Measurements from ENCODE around the gene STAMBP. TPM values are rescaled to one million over a fixed set of nuclear protein-coding genes. Genes with fewer than 3 reads are reported as not detected.
"Not testable (repeated sequence)": the region's sequence is repeated elsewhere in the genome, so short reads cannot be mapped to it uniquely, and the experiment has no call there.

STAMBP gene
- total RNA-seq, 1 donor from 2014 or later, result 46.5 TPM

DNA sequence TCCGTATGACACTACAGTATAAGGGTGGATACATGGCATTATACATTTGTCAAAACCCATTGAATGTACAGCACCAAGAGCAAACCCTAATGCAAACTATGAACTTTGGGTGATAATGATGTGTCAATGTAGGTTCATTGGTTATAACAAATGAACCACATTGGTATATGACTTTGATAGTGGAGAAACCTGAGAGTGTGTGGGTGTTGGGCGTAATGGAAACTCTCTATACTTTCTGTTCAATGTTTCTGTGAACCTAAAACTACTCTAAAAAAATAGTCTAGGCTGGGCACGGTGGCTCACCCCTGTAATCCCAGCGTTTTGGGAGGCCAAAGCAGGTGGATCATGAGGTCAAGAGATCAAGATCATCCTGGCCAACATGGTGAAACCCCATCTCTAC is 57.6 kb downstream of the STAMBP start:
- no peaks in the 10 kb centered on the region for H3K9me3 Mint-ChIP-seq (ENCODE audit: unreplicated experiment)
- Histone ChIP-seq H2AFZ (ENCODE audit: low read depth, low read length) (no peak overlapping the region), H3K9me3 (ENCODE audit: insufficient read depth, low read depth, low read length) (no peaks in the 10 kb centered on the region), H3K9ac (ENCODE audit: low read length) (no peak overlapping the region), H3K4me2 (ENCODE audit: low read length) (no peak overlapping the region), H3K79me2 (ENCODE audit: insufficient read depth, low read length) (no peaks in the 10 kb centered on the region), H3K27ac (ENCODE audit: low read depth, low read length) (no peak overlapping the region), H3K4me1 (ENCODE audit: insufficient read depth, low read length) (peaks cover 9% of the 10 kb centered on the region), H3K27me3 (ENCODE audit: insufficient read depth, low read length) (peaks cover 14% of the 10 kb centered on the region), H3K36me3 (ENCODE audit: insufficient read depth, low read length) (no peaks in the 10 kb centered on the region), H4K20me1 (ENCODE audit: insufficient read depth, low read length) (no peaks in the 10 kb centered on the region), H3K4me3 (ENCODE audit: insufficient read depth, low read depth, low read length) (no peak overlapping the region)
- DNase-seq (ENCODE audit: low read depth) (no peak), FAIRE-seq (no peak)
- H3K27me3 Mint-ChIP-seq (ENCODE audit: low read depth, unreplicated experiment), result peaks cover 4% of the 10 kb centered on the region
- TF ChIP-seq, protein P1, sequence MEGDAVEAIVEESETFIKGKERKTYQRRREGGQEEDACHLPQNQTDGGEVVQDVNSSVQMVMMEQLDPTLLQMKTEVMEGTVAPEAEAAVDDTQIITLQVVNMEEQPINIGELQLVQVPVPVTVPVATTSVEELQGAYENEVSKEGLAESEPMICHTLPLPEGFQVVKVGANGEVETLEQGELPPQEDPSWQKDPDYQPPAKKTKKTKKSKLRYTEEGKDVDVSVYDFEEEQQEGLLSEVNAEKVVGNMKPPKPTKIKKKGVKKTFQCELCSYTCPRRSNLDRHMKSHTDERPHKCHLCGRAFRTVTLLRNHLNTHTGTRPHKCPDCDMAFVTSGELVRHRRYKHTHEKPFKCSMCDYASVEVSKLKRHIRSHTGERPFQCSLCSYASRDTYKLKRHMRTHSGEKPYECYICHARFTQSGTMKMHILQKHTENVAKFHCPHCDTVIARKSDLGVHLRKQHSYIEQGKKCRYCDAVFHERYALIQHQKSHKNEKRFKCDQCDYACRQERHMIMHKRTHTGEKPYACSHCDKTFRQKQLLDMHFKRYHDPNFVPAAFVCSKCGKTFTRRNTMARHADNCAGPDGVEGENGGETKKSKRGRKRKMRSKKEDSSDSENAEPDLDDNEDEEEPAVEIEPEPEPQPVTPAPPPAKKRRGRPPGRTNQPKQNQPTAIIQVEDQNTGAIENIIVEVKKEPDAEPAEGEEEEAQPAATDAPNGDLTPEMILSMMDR (IDR thresholded peaks at IDR 0.05; ENCODE audit: insufficient read depth, low read depth, low read length), result no peak
- TF ChIP-seq EZH2 (IDR thresholded peaks at IDR 0.05; ENCODE audit: insufficient read depth, low read length), result no peak
- no peak overlapping the region for H3K4me3 Mint-ChIP-seq (ENCODE audit: unreplicated experiment)
- H3K36me3 Mint-ChIP-seq (ENCODE audit: low read depth, unreplicated experiment), result peaks cover 2% of the 10 kb centered on the region
- no peaks in the 10 kb centered on the region for H3K4me1 Mint-ChIP-seq (ENCODE audit: low read depth, unreplicated experiment)
- H3K27ac Mint-ChIP-seq (ENCODE audit: unreplicated experiment), result no peak overlapping the region

DNA sequence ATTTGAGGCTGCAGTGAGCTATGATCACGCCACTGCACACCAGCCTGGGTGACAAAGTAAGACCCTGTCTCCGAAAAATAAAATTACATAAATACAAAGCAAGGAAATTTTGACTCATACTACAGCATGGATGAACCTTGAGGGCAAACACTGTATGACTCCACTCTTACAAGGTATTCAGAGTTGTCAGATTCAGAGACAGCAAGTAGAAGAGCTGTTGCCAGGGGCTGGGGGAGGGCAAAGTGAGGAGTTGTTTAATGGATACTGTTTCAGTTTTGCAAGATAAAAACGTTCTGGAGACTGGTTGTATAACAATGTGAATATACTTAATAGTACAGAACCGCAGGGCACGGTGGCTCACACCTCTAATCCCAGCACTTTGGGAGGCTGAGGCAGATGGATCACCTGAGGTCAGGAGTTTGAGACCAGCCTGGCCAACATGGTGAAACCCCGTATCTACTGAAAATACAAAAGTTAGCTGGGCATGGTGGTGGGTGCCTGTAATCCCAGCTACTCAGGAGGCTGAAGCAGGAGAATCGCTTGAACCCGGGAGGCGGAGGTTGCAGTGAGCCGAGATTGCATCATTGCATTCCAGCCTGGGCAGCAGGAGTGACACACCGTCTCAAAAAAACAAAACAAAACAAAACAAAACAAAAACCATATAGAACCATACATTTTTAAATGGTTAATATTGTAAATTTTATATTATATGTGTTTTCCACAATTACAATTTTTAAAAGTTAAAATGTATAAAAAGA is 59.0 kb downstream of the STAMBP start:
- H3K27me3 Mint-ChIP-seq (ENCODE audit: low read depth, unreplicated experiment); H3K9ac ChIP-seq (ENCODE audit: low read length); H3K9me3 Mint-ChIP-seq (ENCODE audit: unreplicated experiment); H3K4me2 ChIP-seq (ENCODE audit: low read length); H3K9me3 ChIP-seq (ENCODE audit: insufficient read depth, low read depth, low read length); H3K27ac ChIP-seq (ENCODE audit: low read depth, low read length); H3K27ac Mint-ChIP-seq (ENCODE audit: unreplicated experiment); H3K79me2 ChIP-seq (ENCODE audit: insufficient read depth, low read length); H3K4me3 ChIP-seq (ENCODE audit: insufficient read depth, low read depth, low read length); H3K4me3 Mint-ChIP-seq (ENCODE audit: unreplicated experiment); H3K4me1 Mint-ChIP-seq (ENCODE audit: low read depth, unreplicated experiment); H3K36me3 Mint-ChIP-seq (ENCODE audit: low read depth, unreplicated experiment); FAIRE-seq; H4K20me1 ChIP-seq (ENCODE audit: insufficient read depth, low read length); H3K4me1 ChIP-seq (ENCODE audit: insufficient read depth, low read length); DNase-seq (ENCODE audit: low read depth); H3K36me3 ChIP-seq (ENCODE audit: insufficient read depth, low read length); H2AFZ ChIP-seq (ENCODE audit: low read depth, low read length): not testable (repeated sequence)
- H3K27me3 ChIP-seq (ENCODE audit: insufficient read depth, low read length), result peaks cover 14% of the 10 kb centered on the region

DNA sequence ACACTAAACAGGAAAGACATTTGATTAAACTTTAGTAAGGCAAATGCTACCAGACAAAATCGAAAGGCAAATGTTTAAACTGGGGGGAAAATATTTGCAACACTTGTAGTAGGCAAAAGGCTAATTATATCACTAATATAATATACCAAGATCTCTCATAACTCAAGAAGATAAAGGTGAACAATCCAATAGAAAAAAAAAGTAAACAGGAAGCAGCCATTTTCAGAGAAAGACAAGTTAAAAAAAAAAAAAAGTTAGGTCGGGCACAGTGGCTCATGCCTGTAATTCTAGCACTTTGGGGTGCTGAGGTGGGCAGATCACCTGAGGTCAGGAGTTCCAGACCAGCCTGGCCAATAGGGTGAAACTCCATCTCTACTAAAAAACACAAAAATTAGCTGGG is 59.6 kb downstream of the STAMBP start:
- Histone ChIP-seq H3K9me3 (ENCODE audit: insufficient read depth, low read depth, low read length) (no peaks in the 10 kb centered on the region), H2AFZ (ENCODE audit: low read depth, low read length) (no peak overlapping the region), H3K4me2 (ENCODE audit: low read length) (no peak overlapping the region), H3K4me1 (ENCODE audit: insufficient read depth, low read length) (peaks cover 9% of the 10 kb centered on the region), H3K27ac (ENCODE audit: low read depth, low read length) (no peak overlapping the region), H3K4me3 (ENCODE audit: insufficient read depth, low read depth, low read length) (no peak overlapping the region), H3K27me3 (ENCODE audit: insufficient read depth, low read length) (peaks cover 19% of the 10 kb centered on the region), H3K9ac (ENCODE audit: low read length) (no peak overlapping the region), H3K79me2 (ENCODE audit: insufficient read depth, low read length) (peaks cover 4% of the 10 kb centered on the region), H4K20me1 (ENCODE audit: insufficient read depth, low read length) (no peaks in the 10 kb centered on the region), H3K36me3 (ENCODE audit: insufficient read depth, low read length) (no peaks in the 10 kb centered on the region)
- FAIRE-seq (no peak), DNase-seq (ENCODE audit: low read depth) (no peak)
- H3K27ac Mint-ChIP-seq (ENCODE audit: unreplicated experiment), result no peak overlapping the region
- no peak for TF ChIP-seq EZH2 (IDR thresholded peaks at IDR 0.05; ENCODE audit: insufficient read depth, low read length)
- TF ChIP-seq, protein P1 (IDR thresholded peaks at IDR 0.05; ENCODE audit: insufficient read depth, low read depth, low read length), result no peak
- no peaks in the 10 kb centered on the region for H3K9me3 Mint-ChIP-seq (ENCODE audit: unreplicated experiment)
- no peaks in the 10 kb centered on the region for H3K4me1 Mint-ChIP-seq (ENCODE audit: low read depth, unreplicated experiment)
- H3K36me3 Mint-ChIP-seq (ENCODE audit: low read depth, unreplicated experiment), result peaks cover 4% of the 10 kb centered on the region
- H3K27me3 Mint-ChIP-seq (ENCODE audit: low read depth, unreplicated experiment), result peaks cover 2% of the 10 kb centered on the region
- H3K4me3 Mint-ChIP-seq (ENCODE audit: unreplicated experiment), result no peak overlapping the region
